Natural killer cell treated with Interleukin-12 subunit alpha and Interleukin-12 subunit beta and Interleukin-15 and Interleukin-18, amount 100 ng/mL, for 72 hours (primary cell): ENCODE measurements around the gene PDGFD. TPM values are rescaled to one million over a fixed set of nuclear protein-coding genes. Genes with fewer than 3 reads are reported as not detected.

Experiments
- ATAC-seq, 2 donors: fragments of 150-1000 bp; cut with Tn5 transposase in 1 of 2; sonication (Bioruptor Pico), chemical (Tn5 transposase) in 1 of 2; 2 replicates each; pipeline ENCODE4 v1.10.0; 2021
- DNase-seq: peaks from one replicate; pipeline ENCODE4 v3.0.0; 2022; ENCODE audit warnings: low spot score
- H3K27ac Mint-ChIP-seq, 2 donors: 1 replicate in 1 of 2; 2 replicates in 1 of 2; pipeline ENCODE4 v1.8.0; 2022; ENCODE audit warnings: mixed read lengths in 2 of 2, mild to moderate bottlenecking in 1 of 2, moderate library complexity in 1 of 2
- H3K27me3 Mint-ChIP-seq, 2 donors: 1 replicate in 1 of 2; 2 replicates in 1 of 2; pipeline ENCODE4 v1.8.0; 2022; ENCODE audit warnings: mixed read lengths in 2 of 2
- H3K36me3 Mint-ChIP-seq: one replicate; pipeline ENCODE4 v1.8.0; 2022; ENCODE audit warnings: mixed read lengths
- H3K4me1 Mint-ChIP-seq, 2 donors: 1 replicate in 1 of 2; 2 replicates in 1 of 2; pipeline ENCODE4 v1.8.0; 2022; ENCODE audit warnings: low read depth in 2 of 2, mixed read lengths in 2 of 2, mild to moderate bottlenecking in 1 of 2
- H3K4me3 Mint-ChIP-seq: one replicate; pipeline ENCODE4 v1.8.0; 2022; ENCODE audit warnings: mixed read lengths
- H3K9me3 Mint-ChIP-seq: 2 replicates; pipeline ENCODE4 v1.8.0; 2022; ENCODE audit warnings: mixed read lengths
- total RNA-seq, 2 donors: library from RNA; stranded (reverse); gene quantifications; one replicate each; pipeline ENCODE4 v1.2.3, GENCODE V29; 2022

PDGFD gene
- total RNA-seq, 2 donors from 2014 or later, result 1.7 to 4.5 TPM

- ATAC-seq (no peak), DNase-seq (no peak)
- no peak overlapping the region for H3K27ac Mint-ChIP-seq
- H3K36me3 Mint-ChIP-seq, result no peaks in the 10 kb centered on the region
- no peaks in the 10 kb centered on the region for H3K9me3 Mint-ChIP-seq
- no peak overlapping the region for H3K4me3 Mint-ChIP-seq
- no peaks in the 10 kb centered on the region for H3K27me3 Mint-ChIP-seq
- H3K4me1 Mint-ChIP-seq, result peaks cover 11 to 30% of the 10 kb centered on the region in 2 donors
Observed at GRCh38 chr11:104096900-104097299, 67.0 kb downstream of the PDGFD start.

- Mint-ChIP-seq H3K36me3 (no peaks in the 10 kb centered on the region), H3K27ac (no peak overlapping the region), H3K9me3 (no peaks in the 10 kb centered on the region), H3K4me1 (peaks cover 11 to 30% of the 10 kb centered on the region in 2 donors), H3K27me3 (no peaks in the 10 kb centered on the region), H3K4me3 (no peak overlapping the region)
- DNase-seq (no peak), ATAC-seq (no peak)
Observed at GRCh38 chr11:104095791-104096190, 68.2 kb downstream of the PDGFD start.

GRCh38 chr11:104094576-104094975 is 69.4 kb downstream of the PDGFD start:
- no peak for DNase-seq
- no peak for ATAC-seq
- H3K27ac Mint-ChIP-seq, result no peak overlapping the region
- H3K36me3 Mint-ChIP-seq, result no peaks in the 10 kb centered on the region
- no peaks in the 10 kb centered on the region for H3K9me3 Mint-ChIP-seq
- H3K4me1 Mint-ChIP-seq, result peaks cover 11 to 25% of the 10 kb centered on the region in 2 donors
- no peaks in the 10 kb centered on the region for H3K27me3 Mint-ChIP-seq
- H3K4me3 Mint-ChIP-seq, result no peak overlapping the region

GRCh38 chr11:104093426-104094280 is 70.3 kb downstream of the PDGFD start:
- no peaks in the 10 kb centered on the region for H3K9me3 Mint-ChIP-seq
- no peaks in the 10 kb centered on the region for H3K36me3 Mint-ChIP-seq
- no peaks in the 10 kb centered on the region for H3K27me3 Mint-ChIP-seq
- DNase-seq (no peak), ATAC-seq (no peak)
- peaks cover 11 to 25% of the 10 kb centered on the region in 2 donors for H3K4me1 Mint-ChIP-seq
- H3K27ac Mint-ChIP-seq, result no peak overlapping the region
- no peak overlapping the region for H3K4me3 Mint-ChIP-seq

- ATAC-seq (no peak), DNase-seq (no peak)
- no peaks in the 10 kb centered on the region for H3K9me3 Mint-ChIP-seq
- no peak overlapping the region for H3K27ac Mint-ChIP-seq
- H3K4me1 Mint-ChIP-seq, result peaks cover 5 to 21% of the 10 kb centered on the region in 2 donors
- no peak overlapping the region for H3K4me3 Mint-ChIP-seq
- no peaks in the 10 kb centered on the region for H3K36me3 Mint-ChIP-seq
- H3K27me3 Mint-ChIP-seq, result no peaks in the 10 kb centered on the region
Observed at GRCh38 chr11:104092744-104093143, 71.2 kb downstream of the PDGFD start.

- H3K27me3 Mint-ChIP-seq, result no peaks in the 10 kb centered on the region
- no peak overlapping the region for H3K27ac Mint-ChIP-seq
- H3K36me3 Mint-ChIP-seq, result no peaks in the 10 kb centered on the region
- DNase-seq (no peak), ATAC-seq (no peak)
- peaks cover 5 to 21% of the 10 kb centered on the region in 2 donors for H3K4me1 Mint-ChIP-seq
- H3K4me3 Mint-ChIP-seq, result no peak overlapping the region
- H3K9me3 Mint-ChIP-seq, result no peaks in the 10 kb centered on the region
Observed at GRCh38 chr11:104091281-104092096, 72.5 kb downstream of the PDGFD start.

- DNase-seq (no peak), ATAC-seq (no peak)
- no peaks in the 10 kb centered on the region for H3K36me3 Mint-ChIP-seq
- H3K4me3 Mint-ChIP-seq, result no peak overlapping the region
- H3K27ac Mint-ChIP-seq, result no peak overlapping the region
- no peaks in the 10 kb centered on the region for H3K27me3 Mint-ChIP-seq
- peaks cover 5 to 21% of the 10 kb centered on the region in 2 donors for H3K4me1 Mint-ChIP-seq
- H3K9me3 Mint-ChIP-seq, result no peaks in the 10 kb centered on the region
Observed at GRCh38 chr11:104090767-104091166, 73.2 kb downstream of the PDGFD start.

- DNase-seq (no peak), ATAC-seq (no peak)
- Mint-ChIP-seq H3K9me3 (no peaks in the 10 kb centered on the region), H3K27ac (no peak overlapping the region), H3K27me3 (no peaks in the 10 kb centered on the region), H3K4me1 (peaks cover 0 to 15% of the 10 kb centered on the region in 2 donors), H3K36me3 (no peaks in the 10 kb centered on the region), H3K4me3 (no peak overlapping the region)
Observed at GRCh38 chr11:104089481-104089880, 74.5 kb downstream of the PDGFD start.

GRCh38 chr11:104086621-104087020 is 77.3 kb downstream of the PDGFD start:
- DNase-seq (no peak), ATAC-seq (no peak)
- H3K9me3 Mint-ChIP-seq, result no peaks in the 10 kb centered on the region
- no peaks in the 10 kb centered on the region for H3K36me3 Mint-ChIP-seq
- H3K4me1 Mint-ChIP-seq, result peaks cover 5 to 11% of the 10 kb centered on the region in 2 donors
- H3K27me3 Mint-ChIP-seq, result no peaks in the 10 kb centered on the region
- no peak overlapping the region for H3K27ac Mint-ChIP-seq
- no peak overlapping the region for H3K4me3 Mint-ChIP-seq

- Mint-ChIP-seq H3K4me3 (no peak overlapping the region), H3K27me3 (no peaks in the 10 kb centered on the region), H3K36me3 (no peaks in the 10 kb centered on the region), H3K27ac (no peak overlapping the region), H3K9me3 (no peaks in the 10 kb centered on the region), H3K4me1 (peaks cover 6 to 17% of the 10 kb centered on the region in 2 donors)
- DNase-seq, result no peak
- no peak for ATAC-seq
Observed at GRCh38 chr11:104078995-104079394, 85.0 kb downstream of the PDGFD start.

GRCh38 chr11:104078245-104078644 is 85.7 kb downstream of the PDGFD start:
- H3K4me1 Mint-ChIP-seq, result peaks cover 6 to 18% of the 10 kb centered on the region in 2 donors

GRCh38 chr11:104076455-104076854 is 87.5 kb downstream of the PDGFD start:
- H3K27me3 Mint-ChIP-seq, result no peaks in the 10 kb centered on the region
- ATAC-seq (no peak), DNase-seq (no peak)
- H3K9me3 Mint-ChIP-seq, result no peaks in the 10 kb centered on the region
- no peak overlapping the region for H3K4me3 Mint-ChIP-seq
- H3K27ac Mint-ChIP-seq, result no peak overlapping the region
- H3K36me3 Mint-ChIP-seq, result no peaks in the 10 kb centered on the region
- peaks cover 6 to 15% of the 10 kb centered on the region in 2 donors for H3K4me1 Mint-ChIP-seq

More at GRCh38 chr11:104078245-104078644, 85.7 kb downstream of the PDGFD start:
- no peak for ATAC-seq
- H3K27ac Mint-ChIP-seq, result no peak overlapping the region
- no peak for DNase-seq
- no peaks in the 10 kb centered on the region for H3K36me3 Mint-ChIP-seq
- H3K9me3 Mint-ChIP-seq, result no peaks in the 10 kb centered on the region
- no peaks in the 10 kb centered on the region for H3K27me3 Mint-ChIP-seq
- no peak overlapping the region for H3K4me3 Mint-ChIP-seq

- ATAC-seq (no peak), DNase-seq (no peak)
- no peaks in the 10 kb centered on the region for H3K27me3 Mint-ChIP-seq
- H3K9me3 Mint-ChIP-seq, result no peaks in the 10 kb centered on the region
- peaks cover 6 to 15% of the 10 kb centered on the region in 2 donors for H3K4me1 Mint-ChIP-seq
- no peak overlapping the region for H3K4me3 Mint-ChIP-seq
- H3K36me3 Mint-ChIP-seq, result no peaks in the 10 kb centered on the region
- no peak overlapping the region for H3K27ac Mint-ChIP-seq
Observed at GRCh38 chr11:104075706-104076105, 88.2 kb downstream of the PDGFD start.

GRCh38 chr11:104075091-104075490 is 88.9 kb downstream of the PDGFD start:
- no peak for ATAC-seq
- peaks cover 6 to 15% of the 10 kb centered on the region in 2 donors for H3K4me1 Mint-ChIP-seq
- H3K27ac Mint-ChIP-seq, result no peak overlapping the region
- H3K36me3 Mint-ChIP-seq, result no peaks in the 10 kb centered on the region
- no peak overlapping the region for H3K4me3 Mint-ChIP-seq
- H3K9me3 Mint-ChIP-seq, result no peaks in the 10 kb centered on the region
- DNase-seq, result no peak
- no peaks in the 10 kb centered on the region for H3K27me3 Mint-ChIP-seq
